DMS53 treated with DMSO at 0.1 percent for 48 hours (cell line): ENCODE results near the gene TNFRSF14.

Source experiments
- DNase-seq: peaks from one replicate; lab custom pipeline; 2025; ENCODE audit not compliant: unreplicated experiment; lab: John Stamatoyannopoulos, UW

TNFRSF14 gene

DNA sequence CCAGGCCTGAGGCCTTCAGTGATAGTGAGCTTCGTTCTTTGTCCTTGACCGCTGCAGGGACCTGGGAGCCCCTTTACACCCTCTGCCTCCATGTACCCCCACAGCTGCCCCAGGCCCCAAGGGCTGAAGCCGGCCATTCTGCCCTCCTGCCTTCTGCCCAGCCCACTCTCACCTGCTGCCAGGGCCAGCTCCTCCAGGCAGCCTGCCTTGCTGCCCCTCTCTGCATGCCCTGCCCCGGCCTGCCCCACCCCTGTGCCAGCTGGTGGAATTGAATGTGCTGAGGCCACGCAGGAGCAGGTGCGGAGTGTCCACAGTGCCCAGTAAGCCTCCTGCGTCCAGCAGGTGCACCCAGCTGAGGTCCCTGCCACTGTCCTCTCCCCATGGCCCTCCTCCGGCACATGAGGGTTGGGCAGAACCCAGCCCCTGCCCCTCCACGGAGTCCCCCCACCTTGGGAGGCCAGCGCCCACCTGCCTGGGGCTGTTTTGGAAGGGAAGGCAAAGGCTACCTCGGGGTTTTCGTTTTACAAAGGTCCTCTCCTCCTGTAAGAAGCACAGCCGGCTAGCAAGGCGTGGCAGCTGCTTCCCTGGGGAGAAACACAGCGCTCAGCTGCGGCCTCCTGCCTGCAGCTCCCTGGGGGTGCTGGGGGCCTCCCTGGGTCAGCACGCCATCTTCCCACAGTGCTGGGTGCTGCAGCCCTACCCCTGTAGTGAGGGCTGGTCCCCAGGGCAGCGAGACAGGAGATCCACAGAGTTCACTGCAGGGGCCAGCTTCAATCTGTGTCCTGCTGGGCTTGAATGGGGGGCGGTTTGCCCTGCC is 55.7 kb downstream of the TNFRSF14 start:
- DNase-seq, result no peak

DNA sequence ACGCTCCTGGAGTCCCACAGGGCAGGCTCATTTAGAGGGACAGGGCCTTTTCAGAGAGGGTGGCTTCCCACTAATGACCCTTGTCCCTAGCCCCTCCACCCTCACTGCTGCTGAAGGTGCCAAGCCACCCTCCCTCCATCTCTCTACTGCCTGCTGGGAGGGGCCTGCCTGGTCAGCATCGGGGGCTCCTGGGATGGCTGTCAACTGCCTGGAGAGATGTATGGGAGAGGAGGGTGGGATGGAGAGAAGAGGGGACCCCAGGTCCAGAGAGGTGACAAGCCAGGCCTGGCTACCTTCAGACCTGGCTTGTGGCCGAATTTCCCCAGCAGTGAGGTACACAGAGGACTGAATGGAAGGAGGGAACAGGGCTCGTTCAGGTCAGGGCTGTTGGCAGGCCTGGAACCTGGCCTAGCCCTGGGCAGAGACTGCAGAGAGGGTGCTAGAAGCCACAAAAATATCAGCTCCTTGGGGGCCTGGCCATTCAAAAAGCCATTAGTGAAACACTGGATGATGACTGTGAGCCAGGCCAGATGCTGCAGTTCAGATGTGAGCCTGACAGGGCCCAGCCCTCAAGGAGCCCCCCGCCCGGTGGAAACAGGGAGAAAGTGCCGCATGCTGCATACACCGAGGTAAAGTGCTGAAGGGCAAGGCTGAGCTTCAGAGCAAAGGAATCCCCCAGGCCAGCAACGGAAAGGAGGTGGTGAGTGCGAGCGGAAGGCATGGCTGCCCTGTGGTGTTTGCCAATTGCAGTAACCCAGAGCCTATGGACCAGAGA is 56.6 kb downstream of the TNFRSF14 start:
- no peak for DNase-seq
